Measurements from ENCODE around the gene SWT1. TPM values are rescaled to one million over a fixed set of nuclear protein-coding genes. Genes with fewer than 3 reads are reported as not detected.

SWT1 gene
- total RNA-seq, 8 experiments from 2014 or later: 5.2 to 17.0 (median 10.7) TPM

- in situ Hi-C loops (cut with MboI; ENCODE audit: low pct_unique_long_range_greater_than_20kb in 2 of 9, low sequenced_read_pairs in 9 of 9, unreplicated experiment in 9 of 9): no loop called here
- peak overlapping the region in 4 of 5 donors; percentile 24 to 32 (median 26) for H3K4me3 ChIP-seq
- no peak for ATAC-seq (replicated peaks in 6 of 8)
- peak overlapping the region in 1 of 2 donors; percentile 30 for H3K27ac ChIP-seq
- H3K4me1 ChIP-seq (replicated peaks in 1 of 2): peaks cover 3% of the 10 kb centered on the region in 2 donors
- WGBS, 10 experiments: 68 to 100% (median 94%) methylated on average over 2 of the region's 2 CpGs
Measured at GRCh38 chr1:185257950-185258208, 100.9 kb downstream of the SWT1 start.

- WGBS, 10 experiments: 67 to 100% (median 99%) methylated on average over 1 of the region's 1 CpG
- in situ Hi-C loops (cut with MboI; ENCODE audit: low pct_unique_long_range_greater_than_20kb in 2 of 9, low sequenced_read_pairs in 9 of 9, unreplicated experiment in 9 of 9): no loop called here
- no peak overlapping the region for H3K4me3 ChIP-seq
- no peak overlapping the region for H3K27ac ChIP-seq
- H3K4me1 ChIP-seq (replicated peaks in 1 of 2): peaks cover 3% of the 10 kb centered on the region in 2 donors
- ATAC-seq (replicated peaks in 6 of 8): no peak
Measured at GRCh38 chr1:185258676-185259075, 101.7 kb downstream of the SWT1 start.

- Histone ChIP-seq H3K4me3 (no peak overlapping the region), H3K27ac (no peak overlapping the region), H3K4me1 (replicated peaks in 1 of 2) (peaks cover 3% of the 10 kb centered on the region in 2 donors)
- ATAC-seq (replicated peaks in 6 of 8): no peak
- 0 to 100% (median 68%) methylated on average over 1 of the region's 1 CpG; no CpG with 5 or more reads in 1 of the 10 experiments for WGBS, 10 experiments
- in situ Hi-C loops (cut with MboI; ENCODE audit: low pct_unique_long_range_greater_than_20kb in 2 of 9, low sequenced_read_pairs in 9 of 9, unreplicated experiment in 9 of 9): no loop called here
Measured at GRCh38 chr1:185260611-185261010, 103.6 kb downstream of the SWT1 start.

GRCh38 chr1:185262151-185262550, 105.2 kb downstream of the SWT1 start:
- WGBS, 10 experiments: 86 to 100% (median 100%) methylated on average over 1 of the region's 1 CpG; no CpG with 5 or more reads in 2 of the 10 experiments
- ATAC-seq (replicated peaks in 6 of 8): no peak
- H3K4me1 ChIP-seq (replicated peaks in 1 of 2): peaks cover 0 to 3% of the 10 kb centered on the region in 2 donors
- H3K27ac ChIP-seq: no peak overlapping the region
- no peak overlapping the region for H3K4me3 ChIP-seq
- in situ Hi-C loops (cut with MboI; ENCODE audit: low pct_unique_long_range_greater_than_20kb in 2 of 9, low sequenced_read_pairs in 9 of 9, unreplicated experiment in 9 of 9): no loop called here

- no peak overlapping the region for H3K4me3 ChIP-seq
- no peak overlapping the region for H3K27ac ChIP-seq
- no peaks in the 10 kb centered on the region for H3K4me1 ChIP-seq (replicated peaks in 1 of 2)
- no peak for ATAC-seq (replicated peaks in 6 of 8)
- WGBS, 10 experiments: 73 to 100% (median 95%) methylated on average over 1 to 3 of the region's 3 CpGs; no CpG with 5 or more reads in 3 of the 10 experiments
- in situ Hi-C loops (cut with MboI; ENCODE audit: low pct_unique_long_range_greater_than_20kb in 2 of 9, low sequenced_read_pairs in 9 of 9, unreplicated experiment in 9 of 9): no loop called here
Measured at GRCh38 chr1:185263292-185263691, 106.3 kb downstream of the SWT1 start.

GRCh38 chr1:185263780-185264179, 106.8 kb downstream of the SWT1 start:
- no peak overlapping the region for H3K4me3 ChIP-seq
- H3K27ac ChIP-seq: no peak overlapping the region
- in situ Hi-C loops (cut with MboI; ENCODE audit: low pct_unique_long_range_greater_than_20kb in 2 of 9, low sequenced_read_pairs in 9 of 9, unreplicated experiment in 9 of 9): no loop called here
- ATAC-seq (replicated peaks in 6 of 8): no peak
- no peaks in the 10 kb centered on the region for H3K4me1 ChIP-seq (replicated peaks in 1 of 2)
- 33 to 100% (median 88%) methylated on average over 1 of the region's 1 CpG; no CpG with 5 or more reads in 5 of the 10 experiments for WGBS, 10 experiments

GRCh38 chr1:185265314-185265713, 108.3 kb downstream of the SWT1 start:
- in situ Hi-C loops (cut with MboI; ENCODE audit: low pct_unique_long_range_greater_than_20kb in 2 of 9, low sequenced_read_pairs in 9 of 9, unreplicated experiment in 9 of 9): no loop called here
- Histone ChIP-seq H3K4me1 (replicated peaks in 1 of 2) (no peaks in the 10 kb centered on the region), H3K4me3 (no peak overlapping the region), H3K27ac (no peak overlapping the region)
- ATAC-seq (replicated peaks in 6 of 8): no peak
- WGBS, 10 experiments: 61 to 100% (median 91%) methylated on average over 3 to 4 of the region's 4 CpGs

GRCh38 chr1:185267301-185267700, 110.3 kb downstream of the SWT1 start:
- 7 to 100% (median 59%) methylated on average over 1 to 3 of the region's 3 CpGs for WGBS, 10 experiments

GRCh38 chr1:185267701-185268100, 110.7 kb downstream of the SWT1 start:
- in situ Hi-C loops (cut with MboI; ENCODE audit: low pct_unique_long_range_greater_than_20kb in 2 of 9, low sequenced_read_pairs in 9 of 9, unreplicated experiment in 9 of 9): no loop called here
- ATAC-seq (replicated peaks in 6 of 8): no peak
- H3K4me3 ChIP-seq: no peak overlapping the region
- H3K27ac ChIP-seq: no peak overlapping the region
- no peaks in the 10 kb centered on the region for H3K4me1 ChIP-seq (replicated peaks in 1 of 2)

More at GRCh38 chr1:185267301-185267700, 110.3 kb downstream of the SWT1 start:
- no peak for ATAC-seq (replicated peaks in 6 of 8)
- Histone ChIP-seq H3K27ac (no peak overlapping the region), H3K4me3 (no peak overlapping the region), H3K4me1 (replicated peaks in 1 of 2) (no peaks in the 10 kb centered on the region)
- in situ Hi-C loops (cut with MboI; ENCODE audit: low pct_unique_long_range_greater_than_20kb in 2 of 9, low sequenced_read_pairs in 9 of 9, unreplicated experiment in 9 of 9): no loop called here

- Histone ChIP-seq H3K27ac (no peak overlapping the region), H3K4me3 (no peak overlapping the region), H3K4me1 (replicated peaks in 1 of 2) (no peaks in the 10 kb centered on the region)
- ATAC-seq (replicated peaks in 6 of 8): peak in 2 of 8 experiments; percentile 38 to 72
- 0 to 100% (median 25%) methylated on average over 1 to 2 of the region's 2 CpGs for WGBS, 10 experiments
- in situ Hi-C loops (cut with MboI; ENCODE audit: low pct_unique_long_range_greater_than_20kb in 2 of 9, low sequenced_read_pairs in 9 of 9, unreplicated experiment in 9 of 9): no loop called here
Measured at GRCh38 chr1:185268352-185268751, 111.4 kb downstream of the SWT1 start.

- WGBS, 10 experiments: 81 to 100% (median 90%) methylated on average over 3 to 4 of the region's 4 CpGs
- in situ Hi-C loops (cut with MboI; ENCODE audit: low pct_unique_long_range_greater_than_20kb in 2 of 9, low sequenced_read_pairs in 9 of 9, unreplicated experiment in 9 of 9): no loop called here
- ATAC-seq (replicated peaks in 6 of 8): no peak
- no peak overlapping the region for H3K27ac ChIP-seq
- no peak overlapping the region for H3K4me3 ChIP-seq
- H3K4me1 ChIP-seq (replicated peaks in 1 of 2): no peaks in the 10 kb centered on the region
Measured at GRCh38 chr1:185271921-185272320, 115.0 kb downstream of the SWT1 start.

GRCh38 chr1:185279571-185279970, 122.6 kb downstream of the SWT1 start:
- peak in 2 of 8 experiments; percentile 63 to 67 for ATAC-seq (replicated peaks in 6 of 8)
- Histone ChIP-seq H3K4me3 (no peak overlapping the region), H3K27ac (no peak overlapping the region), H3K4me1 (replicated peaks in 1 of 2) (no peaks in the 10 kb centered on the region)
- in situ Hi-C loops (cut with MboI; ENCODE audit: low pct_unique_long_range_greater_than_20kb in 2 of 9, low sequenced_read_pairs in 9 of 9, unreplicated experiment in 9 of 9): no loop called here

- in situ Hi-C loops (cut with MboI; ENCODE audit: low pct_unique_long_range_greater_than_20kb in 2 of 9, low sequenced_read_pairs in 9 of 9, unreplicated experiment in 9 of 9): no loop called here
- Histone ChIP-seq H3K27ac (no peak overlapping the region), H3K4me1 (replicated peaks in 1 of 2) (no peaks in the 10 kb centered on the region), H3K4me3 (no peak overlapping the region)
- 86 to 100% (median 93%) methylated on average over 1 to 2 of the region's 2 CpGs; no CpG with 5 or more reads in 5 of the 10 experiments for WGBS, 10 experiments
- no peak for ATAC-seq (replicated peaks in 6 of 8)
Measured at GRCh38 chr1:185280589-185280988, 123.6 kb downstream of the SWT1 start.

GRCh38 chr1:185281245-185281644, 124.3 kb downstream of the SWT1 start:
- WGBS, 10 experiments: 33 to 100% (median 86%) methylated on average over 1 to 3 of the region's 3 CpGs
- ATAC-seq (replicated peaks in 6 of 8): no peak
- no peaks in the 10 kb centered on the region for H3K4me1 ChIP-seq (replicated peaks in 1 of 2)
- in situ Hi-C loops (cut with MboI; ENCODE audit: low pct_unique_long_range_greater_than_20kb in 2 of 9, low sequenced_read_pairs in 9 of 9, unreplicated experiment in 9 of 9): no loop called here
- no peak overlapping the region for H3K4me3 ChIP-seq
- H3K27ac ChIP-seq: no peak overlapping the region

- in situ Hi-C loops (cut with MboI; ENCODE audit: low pct_unique_long_range_greater_than_20kb in 2 of 9, low sequenced_read_pairs in 9 of 9, unreplicated experiment in 9 of 9): no loop called here
- ATAC-seq (replicated peaks in 6 of 8): no peak
- Histone ChIP-seq H3K4me3 (no peak overlapping the region), H3K4me1 (replicated peaks in 1 of 2) (no peaks in the 10 kb centered on the region), H3K27ac (no peak overlapping the region)
- WGBS, 10 experiments: 80 to 100% (median 100%) methylated on average over 1 to 2 of the region's 2 CpGs
Measured at GRCh38 chr1:185284116-185284515, 127.1 kb downstream of the SWT1 start.

Measured in motor neuron (in vitro differentiated cells).